ENCODE data around the gene RAMP1.

Gene RAMP1

DNA sequence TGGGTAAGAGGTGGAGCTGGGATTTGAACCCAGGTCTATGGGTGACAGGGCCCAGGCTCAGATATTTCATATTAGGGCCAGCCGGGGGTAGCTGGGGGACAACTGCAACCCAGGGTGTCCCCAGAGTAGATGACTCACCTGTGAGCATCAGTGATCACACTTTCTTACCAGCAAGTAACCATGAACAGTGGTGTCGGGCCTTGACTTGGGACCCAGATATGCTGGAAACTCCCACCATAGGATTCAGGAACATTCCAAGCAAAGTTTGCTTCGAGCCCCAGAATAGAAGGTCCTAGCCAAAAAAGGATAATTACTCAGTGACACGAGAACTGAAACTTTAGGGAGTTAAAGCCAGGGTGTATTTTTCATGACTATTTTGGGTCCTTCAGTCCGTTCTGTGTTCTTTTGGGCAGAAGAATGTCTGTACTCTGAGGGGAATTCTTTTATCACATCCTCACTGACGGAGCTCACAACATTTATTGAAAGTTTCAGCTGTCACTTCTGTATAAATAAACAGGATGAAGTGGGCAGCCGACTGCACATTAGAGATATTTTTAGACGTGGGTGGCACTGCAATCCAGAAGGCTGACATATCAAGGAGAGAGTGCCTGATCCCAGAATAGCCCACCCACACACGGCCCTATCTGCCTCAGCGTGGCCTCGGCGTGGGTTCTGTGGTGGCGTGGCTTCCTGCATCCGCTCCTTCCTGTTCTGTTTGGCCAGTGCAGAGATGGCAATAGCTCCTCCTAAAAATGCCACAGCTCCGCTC is 45.6 kb downstream of the RAMP1 start:
- Histone ChIP-seq H3K9me3 (ENCODE audit: control insufficient read depth, insufficient read depth, low read length) (no peaks in the 10 kb centered on the region; the same call in 1 of the 2 replicates), H3K4me1 (ENCODE audit: insufficient read depth, low read length) (no peaks in the 10 kb centered on the region), H3K36me3 (ENCODE audit: insufficient read depth, low read length) (no peaks in the 10 kb centered on the region), H3K9ac (ENCODE audit: low read depth, low read length) (no peak overlapping the region)

DNA sequence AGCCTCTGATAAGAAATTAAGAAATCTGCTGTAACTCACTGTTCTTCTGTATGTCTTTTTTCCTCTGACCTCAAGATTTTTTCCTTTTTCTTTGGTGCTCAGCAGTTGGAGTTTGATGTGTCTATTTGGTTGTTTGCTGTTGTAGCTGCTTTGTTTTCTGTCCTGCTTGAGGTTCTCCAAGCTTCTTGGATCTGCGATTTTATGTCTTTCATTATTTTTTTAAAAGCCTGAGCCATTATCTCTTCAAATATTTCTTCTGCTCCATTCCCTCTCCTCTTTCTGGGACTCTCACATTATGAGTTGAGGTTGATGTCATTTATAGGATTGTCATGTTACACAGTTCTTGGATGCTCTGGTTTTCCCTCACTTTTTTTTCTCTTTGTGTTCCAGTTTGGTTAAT is 47.7 kb downstream of the RAMP1 start:
- Histone ChIP-seq H3K36me3 (ENCODE audit: insufficient read depth, low read length) (no peaks in the 10 kb centered on the region), H3K9me3 (ENCODE audit: control insufficient read depth, insufficient read depth, low read length) (no peaks in the 10 kb centered on the region; the same call in 1 of the 2 replicates), H3K4me1 (ENCODE audit: insufficient read depth, low read length) (no peaks in the 10 kb centered on the region), H3K9ac (ENCODE audit: low read depth, low read length) (no peak overlapping the region)

DNA sequence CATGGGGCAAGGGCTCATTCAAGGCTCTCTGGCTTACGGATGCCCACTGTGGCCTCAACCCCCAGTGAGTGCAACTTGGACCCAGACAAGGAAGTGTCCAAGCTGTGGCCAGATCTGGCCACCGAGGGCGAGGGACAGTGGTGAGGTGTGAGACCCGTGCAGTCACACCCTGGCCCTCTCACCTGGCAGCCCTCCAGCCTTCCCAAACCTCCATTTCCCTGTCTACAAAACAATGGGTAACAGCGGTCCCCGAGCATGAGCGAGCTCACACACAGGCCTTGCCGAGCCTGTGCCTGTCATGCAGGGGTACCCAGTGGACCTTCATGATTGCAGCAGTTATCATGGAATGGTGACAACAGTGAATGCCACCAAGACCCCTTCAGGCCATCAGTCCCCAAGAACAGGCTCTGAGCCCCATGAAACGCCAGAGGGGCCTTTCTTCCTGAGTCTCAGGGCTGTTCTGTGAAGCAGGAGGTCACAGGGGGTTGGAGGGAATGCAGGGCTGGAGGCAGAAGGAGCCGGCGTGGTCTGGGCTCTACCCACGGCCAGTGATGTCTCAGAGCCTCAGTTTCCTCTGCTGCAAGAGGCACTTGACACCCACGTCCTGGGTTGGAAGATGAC is 49.8 kb downstream of the RAMP1 start:
- no peaks in the 10 kb centered on the region for H3K36me3 ChIP-seq (ENCODE audit: insufficient read depth, low read length)
- H3K9ac ChIP-seq (ENCODE audit: low read depth, low read length): no peak overlapping the region
- H3K9me3 ChIP-seq (ENCODE audit: control insufficient read depth, insufficient read depth, low read length): no peaks in the 10 kb centered on the region; the same call in 1 of the 2 replicates
- H3K4me1 ChIP-seq (ENCODE audit: insufficient read depth, low read length): no peaks in the 10 kb centered on the region

GRCh38 chr2:237909801-237910475 is 50.5 kb downstream of the RAMP1 start:
- no peaks in the 10 kb centered on the region for H3K36me3 ChIP-seq (ENCODE audit: insufficient read depth, low read length)
- no peaks in the 10 kb centered on the region for H3K4me1 ChIP-seq (ENCODE audit: insufficient read depth, low read length)
- no peak overlapping the region for H3K9ac ChIP-seq (ENCODE audit: low read depth, low read length)
- H3K9me3 ChIP-seq (ENCODE audit: control insufficient read depth, insufficient read depth, low read length): no peaks in the 10 kb centered on the region; the same call in 1 of the 2 replicates

DNA sequence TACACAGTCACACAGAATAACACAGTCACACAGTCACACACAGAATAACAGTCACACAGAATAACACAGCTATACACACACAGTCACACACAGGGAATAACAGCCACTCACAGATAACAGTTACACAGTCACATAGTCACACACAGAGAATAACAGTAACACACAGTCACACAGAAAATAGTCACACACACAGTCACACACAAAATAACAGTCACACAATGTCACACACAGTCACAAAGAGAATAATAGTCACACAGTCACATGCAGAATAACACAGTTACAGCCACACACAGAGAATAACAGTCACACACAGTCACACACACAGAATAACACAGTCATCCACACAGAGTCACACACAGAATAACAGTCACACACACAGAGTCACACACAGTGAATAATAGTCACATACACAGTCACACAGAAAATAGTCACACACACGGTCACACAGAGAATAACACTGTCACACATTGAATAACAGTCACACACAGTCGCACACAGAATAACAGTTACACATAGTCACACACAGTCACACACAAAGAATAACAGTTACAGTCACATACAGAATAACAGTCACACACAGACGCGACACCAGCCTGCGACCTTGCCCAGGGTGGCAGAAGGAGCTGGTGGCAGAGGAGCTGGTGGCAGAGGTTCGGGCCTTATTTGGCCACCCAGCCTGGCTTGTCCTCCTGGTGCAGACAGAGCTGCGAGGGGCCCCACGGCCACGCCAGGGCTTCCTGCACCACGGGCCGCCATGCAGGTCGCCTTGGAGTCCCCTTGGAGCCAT is 51.3 kb downstream of the RAMP1 start:
- Histone ChIP-seq H3K4me1 (ENCODE audit: insufficient read depth, low read length) (no peaks in the 10 kb centered on the region), H3K9me3 (ENCODE audit: control insufficient read depth, insufficient read depth, low read length) (no peaks in the 10 kb centered on the region; the same call in 1 of the 2 replicates), H3K36me3 (ENCODE audit: insufficient read depth, low read length) (no peaks in the 10 kb centered on the region), H3K9ac (ENCODE audit: low read depth, low read length) (no peak overlapping the region)

- Histone ChIP-seq H3K9me3 (ENCODE audit: control insufficient read depth, insufficient read depth, low read length) (no peaks in the 10 kb centered on the region; the same call in 1 of the 2 replicates), H3K4me1 (ENCODE audit: insufficient read depth, low read length) (no peaks in the 10 kb centered on the region), H3K9ac (ENCODE audit: low read depth, low read length) (no peak overlapping the region), H3K36me3 (ENCODE audit: insufficient read depth, low read length) (no peaks in the 10 kb centered on the region)
These were observed 52.1 kb downstream of the RAMP1 start for GRCh38 chr2:237911363-237912017.

- Histone ChIP-seq H3K36me3 (ENCODE audit: insufficient read depth, low read length) (no peaks in the 10 kb centered on the region), H3K9ac (ENCODE audit: low read depth, low read length) (no peak overlapping the region), H3K4me1 (ENCODE audit: insufficient read depth, low read length) (no peaks in the 10 kb centered on the region), H3K9me3 (ENCODE audit: control insufficient read depth, insufficient read depth, low read length) (no peaks in the 10 kb centered on the region)
These were observed 53.1 kb downstream of the RAMP1 start for GRCh38 chr2:237912271-237913192.

- H3K4me1 ChIP-seq (ENCODE audit: insufficient read depth, low read length): no peaks in the 10 kb centered on the region
- no peaks in the 10 kb centered on the region for H3K9me3 ChIP-seq (ENCODE audit: control insufficient read depth, insufficient read depth, low read length)
- no peak overlapping the region for H3K9ac ChIP-seq (ENCODE audit: low read depth, low read length)
- H3K36me3 ChIP-seq (ENCODE audit: insufficient read depth, low read length): no peaks in the 10 kb centered on the region
These were observed 53.9 kb downstream of the RAMP1 start for GRCh38 chr2:237913193-237913917.

DNA sequence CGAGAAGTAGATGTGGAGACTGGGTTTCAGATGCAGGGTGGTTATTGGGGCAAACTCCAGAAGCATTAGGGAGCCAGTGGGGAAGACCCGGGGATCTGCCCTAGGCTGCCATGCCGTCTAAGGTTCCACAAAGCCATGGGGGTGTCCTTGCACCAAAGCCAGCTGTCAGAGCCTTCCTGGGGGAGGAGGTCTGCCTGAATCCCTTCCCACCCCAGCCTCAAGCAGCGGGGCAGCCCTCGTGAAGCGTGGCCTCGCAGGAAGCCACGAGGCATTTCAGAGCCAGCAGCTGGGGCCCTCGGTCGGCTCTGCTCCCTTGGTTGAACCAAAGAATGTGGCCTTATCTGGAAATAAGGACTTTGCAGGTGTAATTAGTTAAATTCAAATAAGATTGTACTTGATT is 56.2 kb downstream of the RAMP1 start:
- Histone ChIP-seq H3K9ac (ENCODE audit: low read depth, low read length) (no peak overlapping the region), H3K9me3 (ENCODE audit: control insufficient read depth, insufficient read depth, low read length) (no peaks in the 10 kb centered on the region), H3K4me1 (ENCODE audit: insufficient read depth, low read length) (no peaks in the 10 kb centered on the region), H3K36me3 (ENCODE audit: insufficient read depth, low read length) (no peaks in the 10 kb centered on the region)

DNA sequence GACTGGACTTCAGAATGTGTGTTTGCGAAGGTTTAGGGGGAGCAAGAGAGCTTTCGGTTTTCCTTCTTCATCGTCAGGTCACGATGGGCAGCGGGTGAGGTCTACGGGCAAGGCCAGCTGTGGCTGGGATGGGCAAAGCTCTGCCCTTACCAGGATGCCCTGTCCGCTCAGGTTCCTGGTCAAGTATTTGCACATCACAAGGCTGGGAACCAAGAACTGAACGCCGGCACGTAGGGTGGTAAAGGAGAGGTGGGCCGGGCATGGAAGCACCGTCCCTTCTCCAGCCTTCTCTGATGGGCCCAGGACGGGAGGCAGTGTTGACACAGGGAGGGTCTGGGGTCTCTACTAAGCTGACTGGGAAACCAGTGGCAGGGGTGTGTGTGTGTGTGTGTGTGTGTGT is 56.9 kb downstream of the RAMP1 start:
- Histone ChIP-seq H3K4me1 (ENCODE audit: insufficient read depth, low read length) (no peaks in the 10 kb centered on the region), H3K9me3 (ENCODE audit: control insufficient read depth, insufficient read depth, low read length) (no peaks in the 10 kb centered on the region), H3K9ac (ENCODE audit: low read depth, low read length) (no peak overlapping the region), H3K36me3 (ENCODE audit: insufficient read depth, low read length) (no peaks in the 10 kb centered on the region)

- no peak overlapping the region for H3K9ac ChIP-seq (ENCODE audit: low read depth, low read length)
- peaks cover 2% of the 10 kb centered on the region; the same call in 1 of the 2 replicates for H3K4me1 ChIP-seq (ENCODE audit: insufficient read depth, low read length)
- no peaks in the 10 kb centered on the region for H3K9me3 ChIP-seq (ENCODE audit: control insufficient read depth, insufficient read depth, low read length)
- H3K36me3 ChIP-seq (ENCODE audit: insufficient read depth, low read length): no peaks in the 10 kb centered on the region
These were observed 58.4 kb downstream of the RAMP1 start for GRCh38 chr2:237917696-237918374.

GRCh38 chr2:237919593-237919992 is 60.2 kb downstream of the RAMP1 start:
- no peaks in the 10 kb centered on the region for H3K9me3 ChIP-seq (ENCODE audit: control insufficient read depth, insufficient read depth, low read length)
- no peak overlapping the region for H3K9ac ChIP-seq (ENCODE audit: low read depth, low read length)
- peaks cover 6% of the 10 kb centered on the region; the same call in 1 of the 2 replicates for H3K4me1 ChIP-seq (ENCODE audit: insufficient read depth, low read length)
- no peaks in the 10 kb centered on the region for H3K36me3 ChIP-seq (ENCODE audit: insufficient read depth, low read length)

Data from ES-I3 (cell line).